ENCODE measurements around the gene PDE1C.

PDE1C gene

DNA sequence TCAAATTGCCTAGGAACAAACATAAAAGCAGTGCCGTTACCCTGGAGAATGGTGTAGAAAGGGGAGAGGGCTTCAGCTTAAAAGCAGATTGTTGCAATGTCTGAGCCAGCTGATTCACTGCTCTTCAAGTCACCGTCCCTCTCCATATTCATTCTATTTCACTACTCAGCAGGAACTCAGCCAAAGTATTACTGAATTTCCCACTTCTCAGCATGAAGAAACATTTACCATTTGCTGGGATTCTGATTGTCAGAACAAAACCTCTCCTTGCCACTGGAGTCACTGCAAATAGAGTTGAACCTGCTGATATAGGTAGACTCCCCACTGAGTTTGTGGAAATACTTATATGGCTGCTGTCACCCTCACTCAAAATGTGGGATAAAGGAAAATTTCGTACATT lies 311.5 kb downstream of the PDE1C start:
- DNase-seq = no peak

DNA sequence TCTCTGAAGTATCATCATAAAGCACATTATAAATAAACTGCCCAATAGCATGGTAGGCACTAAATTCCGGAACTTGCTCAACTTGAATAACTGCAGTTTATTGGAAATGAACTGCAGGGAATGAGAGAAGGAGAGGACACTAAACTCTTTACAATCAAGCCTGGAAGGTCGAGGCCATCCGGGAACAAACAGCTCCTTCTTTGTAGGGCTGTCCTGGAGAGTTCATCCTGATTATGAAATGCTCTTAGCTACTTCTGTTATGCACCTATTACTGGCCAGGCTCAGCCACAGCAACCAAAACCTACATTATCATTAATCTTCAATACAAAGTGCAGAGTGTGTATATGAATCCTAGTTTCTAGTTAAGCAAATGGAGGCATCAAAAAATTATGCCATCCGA lies 318.5 kb downstream of the PDE1C start:
- DNase-seq = no peak

- no peak for DNase-seq
These were observed 322.1 kb downstream of the PDE1C start for GRCh38 chr7:31748084-31748483.

DNA sequence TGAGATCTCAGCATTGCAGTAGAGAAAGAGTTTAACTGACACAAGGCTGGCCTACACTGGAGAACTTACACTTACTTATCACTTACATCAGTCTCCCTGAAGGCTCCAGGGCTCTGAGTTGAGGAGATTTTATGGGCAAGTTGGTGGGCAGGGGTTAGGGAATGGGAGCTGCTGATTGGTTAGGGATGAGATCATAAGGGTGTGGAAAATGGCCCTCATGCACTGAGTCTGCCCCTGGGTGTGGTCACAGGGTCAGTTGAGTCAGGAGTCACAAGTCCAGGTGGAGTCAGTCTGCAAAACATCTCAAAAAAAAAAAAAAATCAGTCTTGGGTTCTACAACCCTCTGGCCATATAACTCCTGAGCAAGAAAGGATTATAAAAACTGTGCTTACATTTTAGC lies 322.7 kb downstream of the PDE1C start:
- no peak for DNase-seq

DNA sequence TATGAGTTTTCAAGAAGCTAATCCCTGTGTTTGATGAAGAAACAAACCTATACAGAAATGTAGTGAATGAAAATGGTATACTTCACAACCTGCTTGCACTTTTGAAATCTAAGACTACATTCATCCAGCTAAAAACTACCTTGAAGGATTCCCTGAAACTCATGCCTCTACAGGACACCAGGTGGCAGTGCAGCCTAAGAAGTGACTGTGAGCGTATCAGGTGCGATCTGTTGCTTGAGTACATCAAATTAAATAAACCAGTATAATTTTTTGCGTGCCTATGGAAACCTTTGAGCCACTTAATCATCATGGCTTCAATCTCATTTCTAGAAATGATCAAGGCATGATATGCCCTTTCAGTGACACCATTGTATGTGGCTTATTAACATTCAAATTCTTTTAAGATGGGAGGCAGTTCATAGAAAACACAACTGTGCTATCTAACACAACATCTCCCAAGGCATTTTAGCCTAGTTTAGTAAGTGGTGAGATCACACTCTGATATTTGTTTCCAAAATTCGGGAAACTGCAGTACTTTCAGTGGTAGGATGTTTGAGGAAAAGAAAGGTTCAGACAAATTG lies 325.8 kb downstream of the PDE1C start:
- DNase-seq = peak; percentile 7

- DNase-seq = no peak
These were observed 328.4 kb downstream of the PDE1C start for GRCh38 chr7:31741852-31742251.

DNA sequence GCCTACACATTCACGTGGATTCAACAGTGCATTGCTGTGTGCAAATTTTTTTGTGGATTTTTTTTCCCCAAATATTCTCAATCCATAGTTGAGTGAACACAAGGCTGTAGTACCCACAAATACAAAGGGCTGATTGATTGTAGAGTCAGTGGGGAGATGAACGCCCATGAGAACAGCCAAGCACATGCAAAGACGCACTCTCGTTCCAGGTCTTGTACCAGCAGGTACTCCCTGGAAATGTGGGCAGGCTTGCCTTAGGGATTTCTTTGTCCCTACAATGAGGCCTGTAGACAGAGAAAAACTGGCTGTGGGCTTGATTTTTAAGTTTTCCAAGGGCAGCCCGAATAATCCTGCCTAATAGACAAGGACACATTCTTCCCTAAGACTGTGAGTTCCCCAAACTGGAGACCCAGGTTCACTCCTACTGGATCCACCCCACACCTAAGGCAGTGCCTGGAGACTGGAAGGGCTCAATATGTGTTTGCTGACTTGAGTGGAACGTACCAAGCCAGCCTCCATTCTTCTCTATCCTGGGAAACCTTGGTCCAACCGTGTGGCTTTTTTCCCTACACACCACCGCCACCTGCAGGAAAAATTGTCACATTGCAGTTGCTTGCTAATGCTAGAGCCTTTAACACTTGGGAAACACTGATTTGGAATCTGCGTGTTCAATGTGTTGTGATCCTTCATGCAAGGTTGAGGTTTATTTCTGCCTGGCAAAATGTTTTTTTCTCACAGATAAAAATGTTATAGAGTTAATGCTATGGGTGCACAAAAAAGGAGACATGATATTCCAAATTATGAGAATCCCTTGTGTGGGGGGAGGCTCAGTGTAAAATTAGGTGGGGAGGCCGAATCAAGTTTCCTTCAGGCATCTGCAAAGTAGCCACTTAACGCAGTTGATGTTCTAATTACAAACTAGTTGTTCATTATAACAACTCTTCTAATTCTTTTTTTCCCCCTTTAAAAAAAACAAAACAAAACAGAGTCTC lies 333.9 kb downstream of the PDE1C start:
- no peak for DNase-seq

- DNase-seq = no peak
These were observed 335.8 kb downstream of the PDE1C start for GRCh38 chr7:31734456-31734855.

DNA sequence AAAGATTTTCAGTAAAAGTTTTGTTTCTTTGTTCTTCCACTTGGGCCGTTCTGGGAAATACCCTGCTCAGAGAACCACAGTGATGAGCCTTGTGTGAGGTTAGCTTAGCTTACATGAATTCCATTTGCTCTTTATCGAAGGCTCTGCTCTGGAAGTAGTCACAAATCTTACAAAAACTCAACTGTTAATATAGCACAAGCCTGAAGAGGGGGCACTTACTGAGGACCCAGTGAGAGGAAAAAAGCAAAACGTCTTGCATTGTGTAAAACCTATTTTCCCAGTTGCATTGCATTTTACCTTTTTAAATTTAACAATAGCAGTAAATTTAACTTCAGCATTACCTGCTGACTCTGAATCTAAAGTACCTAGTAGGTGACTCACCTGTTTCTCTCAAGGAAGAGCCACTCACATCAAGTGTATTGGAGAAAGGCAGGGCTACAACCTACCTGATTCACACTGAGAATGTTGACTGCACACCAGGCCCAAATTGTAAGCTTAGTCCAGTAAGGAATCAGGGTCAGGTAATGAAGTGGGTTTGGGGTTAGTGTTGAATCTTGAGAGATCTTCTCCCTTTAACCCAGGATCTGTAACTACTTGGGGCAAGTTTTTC lies 340.9 kb downstream of the PDE1C start:
- DNase-seq = no peak

GRCh38 chr7:31724696-31725095 lies 345.5 kb downstream of the PDE1C start:
- no peak for DNase-seq

DNA sequence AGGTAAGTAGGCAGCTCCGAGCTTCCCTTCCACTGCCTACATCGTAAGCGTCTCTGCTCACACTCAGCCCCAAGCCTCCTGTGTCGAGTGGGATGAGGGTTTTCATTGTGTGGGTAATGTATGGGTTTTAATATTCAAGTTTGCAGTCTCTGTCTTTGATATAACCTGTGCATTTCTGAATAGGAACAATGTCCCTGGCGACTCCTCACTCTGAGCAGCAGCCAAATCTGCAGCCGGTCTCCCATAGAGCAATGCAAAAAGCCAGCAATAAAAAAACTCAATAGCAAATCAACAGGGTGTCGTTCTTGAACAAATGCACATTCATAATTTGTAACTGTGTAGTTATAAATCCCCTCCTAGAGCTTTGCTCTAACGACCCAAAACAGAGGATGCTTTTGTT lies 349.8 kb downstream of the PDE1C start:
- DNase-seq = no peak

DNA sequence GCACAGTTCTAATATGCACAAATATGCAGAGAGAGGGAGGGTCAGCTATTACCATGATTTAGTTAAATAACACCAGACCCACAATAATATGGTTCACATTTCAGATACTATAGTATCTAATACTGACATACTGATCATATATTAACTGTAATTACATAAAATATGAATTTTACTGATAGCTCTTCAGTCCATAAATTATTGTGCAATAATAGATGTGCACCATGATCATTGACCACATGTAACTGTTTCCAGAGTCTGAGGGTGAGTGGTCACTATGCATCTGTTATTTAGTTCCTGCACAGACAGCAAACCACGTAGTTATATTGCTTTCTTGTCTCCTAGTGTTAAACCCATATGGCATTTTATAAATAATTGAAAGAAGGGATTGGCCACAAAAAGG lies 353.9 kb downstream of the PDE1C start:
- DNase-seq = no peak

GRCh38 chr7:31710171-31710570 lies 360.0 kb downstream of the PDE1C start:
- DNase-seq = no peak

DNA sequence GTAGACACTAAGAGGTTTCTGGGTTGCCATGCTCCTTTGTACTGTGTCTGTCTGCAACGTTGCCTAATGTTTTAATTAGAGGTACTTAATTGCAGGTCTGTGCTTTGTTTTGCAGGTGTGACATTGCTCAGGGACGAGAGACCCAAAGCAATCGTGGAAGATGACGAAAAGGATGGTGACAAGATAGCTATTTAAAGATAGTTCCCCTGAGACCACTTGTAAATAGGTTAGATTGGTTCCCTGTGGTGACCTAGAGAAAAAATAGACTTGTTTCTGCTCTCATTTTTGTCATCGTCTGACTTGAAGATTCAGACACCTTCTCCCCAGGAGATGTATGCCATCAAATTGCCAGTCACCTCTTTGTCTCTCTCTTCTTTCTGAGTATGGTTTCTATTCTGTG lies 363.1 kb downstream of the PDE1C start:
- DNase-seq = no peak

- DNase-seq = no peak
These were observed 364.8 kb downstream of the PDE1C start for GRCh38 chr7:31705377-31705776.

- DNase-seq = no peak
These were observed 367.9 kb downstream of the PDE1C start for GRCh38 chr7:31702354-31702753.
